ENCODE results near the gene DENND2A.

The DENND2A gene

DNA sequence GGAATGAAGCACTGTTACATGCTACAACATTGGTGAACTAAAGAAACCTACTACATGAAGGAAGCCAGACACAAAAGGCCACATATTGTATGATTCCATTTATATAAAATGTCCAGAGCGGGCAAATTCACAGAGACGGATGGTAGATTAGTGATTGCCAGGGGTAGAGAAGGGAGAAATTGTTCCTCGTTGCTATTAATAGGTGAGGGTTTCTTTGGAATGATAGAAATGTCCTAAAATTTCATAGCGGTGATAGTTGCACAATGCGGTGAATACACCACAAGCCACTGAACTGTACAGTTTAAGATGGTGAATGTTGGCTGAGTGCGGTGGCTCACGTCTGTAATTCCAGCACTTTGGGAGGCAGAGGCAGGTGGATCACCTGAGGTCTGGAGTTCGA, 29.0 kb downstream of the DENND2A start:
- DNase-seq: no peak

DNA sequence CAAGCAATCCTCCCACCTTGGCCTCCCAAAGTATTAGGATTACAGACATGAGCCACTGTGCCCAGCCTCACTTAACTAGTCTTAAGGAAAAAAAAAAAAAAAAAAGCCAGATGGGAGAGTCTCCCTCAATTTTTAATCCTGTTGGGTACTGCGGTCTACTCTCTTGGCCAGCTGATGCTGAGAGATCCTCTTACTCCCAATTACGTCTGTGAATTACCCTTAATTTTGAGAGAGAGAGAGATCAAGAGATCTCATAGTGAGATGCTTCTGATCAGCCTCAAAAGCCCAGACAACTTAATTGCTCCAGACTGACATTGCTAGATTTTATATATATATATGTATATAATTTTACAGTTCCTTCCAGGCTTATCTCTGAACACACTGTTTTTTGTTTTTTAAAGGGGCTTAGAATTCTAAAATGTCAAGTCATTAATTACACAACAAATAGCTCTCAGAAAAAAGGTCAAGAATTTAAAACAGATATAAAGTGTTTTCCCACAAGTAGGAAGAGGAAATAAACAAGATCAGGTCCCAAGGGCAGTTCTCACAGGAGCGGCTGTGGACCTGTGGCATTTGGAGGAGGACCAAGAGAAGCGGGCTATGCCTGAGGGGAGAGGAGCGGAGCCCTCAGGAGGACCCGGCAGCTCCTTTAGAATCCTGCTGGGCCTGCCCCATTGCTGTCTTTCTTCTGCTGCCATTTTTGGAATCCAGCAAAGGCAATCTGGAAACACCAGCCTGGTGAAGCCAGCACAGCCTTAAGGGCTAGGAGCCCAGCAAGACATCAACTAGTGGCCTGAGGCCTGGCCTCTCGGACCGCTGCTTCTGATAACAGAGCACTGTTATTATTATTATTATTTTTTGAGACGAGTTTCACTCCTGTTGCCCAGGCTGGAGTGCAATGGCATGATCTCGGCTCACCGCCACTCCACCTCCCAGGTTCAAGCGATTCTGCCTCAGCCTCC, 30.1 kb downstream of the DENND2A start:
- no peak for DNase-seq

DNA sequence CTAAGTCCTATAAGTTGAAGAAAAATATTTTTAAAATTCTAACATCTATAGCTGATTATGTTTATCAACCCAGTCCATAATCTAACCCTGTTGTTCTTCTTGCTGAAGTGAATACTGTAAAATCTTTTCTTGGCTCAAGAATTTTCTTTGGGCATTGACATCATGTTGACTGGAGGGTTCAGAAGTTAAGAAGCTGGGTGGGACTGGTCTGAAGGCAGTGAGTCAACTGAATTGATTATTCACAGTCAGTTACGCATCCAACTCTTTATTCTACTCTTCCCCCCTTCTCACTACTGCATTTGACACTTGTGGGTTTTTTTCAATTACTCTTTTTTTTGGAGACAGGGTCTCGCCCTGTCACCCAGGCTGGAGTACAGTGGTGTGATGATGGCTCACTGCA, 31.0 kb downstream of the DENND2A start:
- DNase-seq: no peak

DNA sequence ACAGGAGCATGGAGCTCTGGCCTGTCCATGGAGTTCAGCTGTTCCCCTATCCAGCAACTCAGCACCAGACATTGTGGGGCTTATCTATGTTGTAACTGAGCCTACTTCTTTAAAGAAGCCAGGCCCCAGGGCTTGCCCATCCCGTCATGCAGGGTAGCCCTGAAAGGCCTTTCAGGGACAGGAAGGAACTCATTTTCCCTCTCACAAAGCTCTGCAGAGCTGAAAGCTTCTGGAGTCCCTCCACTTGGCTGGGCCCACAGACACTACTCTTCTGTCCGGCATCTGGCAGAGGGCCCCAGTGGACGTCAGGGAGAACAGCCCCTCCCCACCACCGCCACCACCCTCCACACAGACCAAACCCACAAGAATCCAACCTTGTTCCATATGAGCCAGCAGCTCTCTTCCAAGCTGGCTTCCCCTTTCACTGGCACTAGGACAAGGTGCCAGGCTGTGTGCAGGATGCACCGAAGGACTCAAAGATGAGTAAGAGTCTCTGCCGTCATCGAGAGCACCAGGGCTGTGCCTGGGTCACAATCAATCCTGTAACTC, 33.1 kb downstream of the DENND2A start:
- no peak for DNase-seq

DNA sequence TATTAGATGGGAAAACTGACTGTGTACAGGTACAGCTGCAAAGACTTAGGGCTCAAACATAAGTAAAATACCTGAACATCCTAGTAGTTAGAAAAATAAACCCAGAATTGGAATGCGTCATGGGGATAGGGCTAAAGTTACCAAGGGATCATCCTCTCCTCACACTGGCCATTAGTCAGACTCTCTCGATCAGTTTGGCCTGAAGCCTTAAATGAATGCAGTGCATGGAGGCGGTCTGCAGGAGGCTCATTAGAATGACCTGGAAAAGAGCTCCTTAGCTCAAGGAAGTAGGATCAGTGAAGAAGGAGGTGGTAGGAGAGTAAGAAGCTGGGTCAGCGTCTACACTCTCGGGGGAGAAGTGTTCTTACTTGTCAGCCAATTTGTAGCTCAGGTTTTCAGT, 35.3 kb downstream of the DENND2A start:
- no peak for DNase-seq

DNA sequence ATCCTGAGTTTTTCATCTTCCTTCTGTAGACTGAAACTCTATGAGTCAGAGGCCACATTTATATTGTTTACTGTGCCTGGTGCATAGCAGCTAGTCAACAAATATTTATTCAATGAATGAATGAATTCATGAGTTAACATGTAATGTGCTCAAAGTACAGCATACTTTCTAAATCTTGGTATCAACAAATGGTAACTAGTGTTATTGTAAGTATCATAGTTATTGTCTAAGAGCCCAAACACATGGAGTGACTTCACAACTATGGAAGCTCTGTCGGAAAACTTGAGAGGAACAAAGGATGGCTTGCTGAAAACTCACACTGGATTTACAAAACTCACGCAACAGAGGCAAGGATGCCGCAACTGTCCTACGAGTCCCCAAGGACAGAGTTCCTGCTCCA, 35.9 kb downstream of the DENND2A start:
- DNase-seq: no peak

DNA sequence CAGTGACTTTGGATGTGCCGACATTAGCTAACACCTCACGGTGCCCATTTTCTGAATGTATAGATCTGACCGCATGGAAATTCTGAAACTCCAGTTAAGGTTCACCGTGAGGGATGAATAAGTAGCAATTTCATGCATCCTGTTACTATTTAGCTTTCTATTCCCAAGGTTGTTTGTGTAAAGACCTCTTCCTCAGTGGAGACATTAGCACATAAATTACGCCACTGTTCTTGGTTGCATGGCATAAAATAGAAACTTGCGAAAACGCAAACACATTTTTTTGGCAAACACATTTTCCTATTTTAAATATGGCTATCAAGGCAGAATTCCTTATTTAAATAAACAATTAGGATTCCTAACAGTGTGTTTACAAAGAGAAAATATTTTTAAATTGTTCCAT, 36.5 kb downstream of the DENND2A start:
- no peak for DNase-seq

DNA sequence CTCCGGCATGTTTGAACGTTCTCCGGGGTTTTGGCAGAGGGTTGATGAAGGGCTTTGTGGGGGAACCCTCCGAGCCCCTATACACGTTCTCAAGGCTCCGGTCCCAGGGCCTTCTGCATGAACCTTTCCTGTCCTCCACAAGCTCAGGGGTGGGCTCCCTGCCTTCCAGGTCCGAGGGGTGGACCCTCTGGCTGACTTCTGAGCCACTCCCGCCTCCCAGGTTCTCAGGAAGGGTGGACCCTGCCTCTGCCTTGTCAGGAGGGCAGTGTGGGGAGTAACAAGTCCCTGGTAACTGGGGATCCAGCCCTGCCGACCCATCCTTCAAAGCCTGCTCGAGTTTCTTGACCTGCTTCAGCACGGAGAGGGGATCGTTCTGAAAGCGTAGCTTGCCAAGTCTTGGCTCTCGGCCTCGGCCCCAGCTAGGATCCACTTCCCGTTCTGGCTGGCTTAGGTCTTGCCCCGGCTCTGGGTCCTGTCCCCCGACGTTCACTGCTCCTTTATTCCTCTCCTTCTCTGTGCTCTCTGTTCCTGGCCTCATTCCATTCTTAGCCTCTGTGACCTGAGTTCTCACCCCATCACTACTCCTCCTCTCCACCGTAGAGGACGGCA, 38.9 kb downstream of the DENND2A start:
- DNase-seq: no peak

DNA sequence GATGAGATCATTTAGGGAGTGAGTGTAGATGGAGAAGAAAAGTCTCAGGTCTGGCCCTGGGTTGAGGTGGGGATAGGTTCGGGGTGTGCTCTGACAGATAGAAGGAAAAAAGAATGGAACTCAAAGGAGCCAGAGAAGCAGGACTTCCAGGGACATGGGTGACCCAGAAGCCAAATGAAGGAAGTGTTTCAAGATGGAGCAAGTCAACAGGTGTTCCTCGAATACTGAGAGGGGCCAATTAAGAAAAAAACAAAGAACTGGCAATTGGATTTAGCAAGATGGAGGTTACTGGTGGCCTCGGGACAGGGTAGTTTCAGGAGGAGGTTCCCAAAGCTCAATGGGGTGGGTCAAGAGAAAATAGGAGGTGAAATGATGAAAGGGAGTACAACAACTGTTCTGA, 40.3 kb downstream of the DENND2A start:
- DNase-seq: no peak

DNA sequence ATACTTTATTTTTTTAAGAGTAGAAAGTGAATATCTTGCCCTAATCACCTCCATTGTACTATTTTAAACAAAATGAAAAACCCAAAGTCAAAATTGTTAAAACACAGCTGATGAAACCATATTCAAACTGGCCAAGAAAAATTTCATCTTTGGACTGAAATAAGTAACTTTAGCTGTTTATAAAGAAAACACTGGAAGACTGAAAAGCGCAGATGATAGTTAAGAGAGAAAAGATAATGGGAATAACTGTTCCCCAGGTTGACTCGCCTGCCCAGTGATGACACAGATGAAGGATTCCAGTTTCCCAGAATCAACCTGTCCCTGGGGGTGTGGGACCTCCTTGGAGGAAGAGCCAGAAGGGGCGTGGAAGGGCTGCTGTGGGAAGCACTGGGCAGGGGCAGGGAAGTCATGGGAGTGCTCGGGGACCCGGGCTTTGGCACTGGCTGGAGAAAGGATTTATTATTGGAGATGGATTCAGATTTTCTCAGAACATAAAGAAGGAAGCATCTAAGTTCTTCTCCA, 43.1 kb downstream of the DENND2A start:
- no peak for DNase-seq

DNA sequence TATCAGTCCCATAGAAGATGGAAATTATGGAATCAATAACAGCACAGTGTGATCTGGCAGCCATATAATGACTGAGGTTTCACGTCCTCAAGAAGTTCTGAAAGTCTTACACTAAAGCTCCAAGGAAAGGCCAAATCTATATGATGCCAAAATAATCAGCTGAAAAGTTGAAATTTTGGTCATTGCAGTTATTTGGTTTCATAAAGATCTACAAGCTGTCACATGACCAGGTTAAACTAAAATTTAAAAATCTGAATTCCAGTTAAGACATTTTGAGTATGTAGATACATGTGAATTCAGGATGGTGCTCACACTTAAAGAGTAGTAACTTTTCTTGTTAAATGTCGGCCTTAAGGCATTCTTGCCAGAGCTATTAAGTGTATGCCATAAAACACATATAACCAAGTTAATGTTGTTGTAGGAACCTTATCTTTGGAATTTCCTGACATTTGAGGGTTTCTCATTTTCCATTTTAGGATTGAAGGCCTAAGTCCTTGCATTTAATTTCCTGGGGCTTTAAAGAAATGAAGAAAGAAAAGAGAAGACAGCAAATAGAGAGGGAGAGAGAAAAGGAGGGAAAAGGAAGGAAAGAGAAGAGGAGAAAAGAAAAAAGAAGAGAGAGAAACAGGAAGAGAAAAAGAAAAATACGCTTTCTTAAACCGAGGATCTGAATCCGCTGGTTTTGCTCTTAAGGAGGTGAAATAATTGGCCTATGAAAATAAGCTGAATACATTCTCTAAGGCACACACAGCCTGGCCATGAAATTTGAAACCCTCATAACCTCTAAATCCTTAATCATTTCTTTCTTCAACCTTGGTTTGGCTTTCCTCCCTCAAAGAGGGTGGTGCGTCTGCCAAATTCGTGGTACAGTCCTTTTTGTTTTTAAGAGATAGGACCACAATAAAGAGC, 43.8 kb downstream of the DENND2A start:
- DNase-seq: no peak

DNA sequence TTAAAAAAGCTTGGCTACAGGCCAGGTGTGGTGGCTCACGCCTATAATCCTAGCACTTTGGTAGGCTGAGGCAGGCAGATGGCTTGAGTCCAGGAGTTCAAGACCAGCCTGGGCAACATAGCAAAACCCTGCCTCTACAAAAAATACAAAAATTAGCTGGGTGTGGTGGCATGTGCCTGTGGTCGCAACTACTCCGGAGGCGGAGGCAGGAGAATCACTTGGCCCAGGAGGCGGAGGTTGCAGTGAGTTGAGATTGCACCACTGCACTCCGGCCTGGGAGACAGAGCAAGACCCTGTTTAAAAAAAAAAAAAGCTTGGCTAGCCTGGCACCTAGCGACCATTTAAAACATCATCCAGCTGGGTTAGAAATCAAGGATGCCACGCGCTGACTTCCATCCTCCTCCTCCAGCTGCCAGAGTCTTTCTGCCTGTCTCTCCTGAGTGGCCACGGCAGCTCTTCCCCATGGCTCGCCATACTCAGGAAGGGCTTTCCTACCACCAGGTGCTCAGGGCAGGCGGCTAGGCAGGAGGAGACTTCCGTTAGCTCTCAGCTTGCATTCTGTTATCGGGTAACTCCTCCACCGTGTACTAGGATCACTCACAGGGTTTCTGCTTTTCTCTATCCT, 45.0 kb downstream of the DENND2A start:
- DNase-seq: no peak

DNA sequence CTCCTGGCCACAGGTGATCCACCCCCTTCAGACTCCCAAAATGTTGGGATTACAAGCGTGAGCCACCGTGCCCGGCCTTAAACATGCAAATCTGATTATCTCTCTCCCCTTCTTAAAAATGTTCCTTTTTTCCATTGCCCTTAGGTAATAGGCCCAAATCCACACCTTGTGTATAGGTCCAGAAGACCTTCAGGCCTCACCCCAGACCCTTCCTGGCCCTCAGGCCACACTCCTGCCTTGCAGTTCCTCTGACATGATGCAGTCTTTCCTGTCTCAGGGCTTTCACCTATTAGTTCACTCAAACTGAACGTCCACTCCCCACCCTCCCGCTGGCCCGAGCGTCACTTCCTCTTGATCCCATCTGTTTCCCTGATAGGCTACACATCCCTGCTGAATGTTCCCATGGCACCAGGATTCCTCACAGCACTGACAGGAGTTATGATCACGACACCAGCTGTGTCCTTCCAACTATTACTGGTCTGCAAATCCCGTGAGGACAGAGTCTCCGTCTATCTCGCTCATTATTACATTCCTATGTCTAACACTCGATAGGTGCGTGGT, 46.4 kb downstream of the DENND2A start:
- no peak for DNase-seq

DNA sequence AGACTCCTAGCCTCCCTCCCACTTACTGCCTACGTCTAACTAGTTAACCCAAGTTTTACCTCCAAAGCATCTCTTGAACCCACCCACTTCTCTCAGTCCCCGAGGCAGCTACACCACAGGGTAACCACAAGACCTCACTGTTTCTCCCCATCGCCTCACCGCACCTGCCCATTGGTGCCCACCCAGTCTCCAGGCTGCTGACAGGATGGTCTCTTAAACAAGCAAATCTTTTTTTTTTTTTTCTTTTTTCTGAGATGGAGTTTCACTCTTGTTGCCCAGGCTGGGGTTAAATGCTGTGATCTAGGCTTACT, 47.0 kb downstream of the DENND2A start:
- no peak for DNase-seq

DNA sequence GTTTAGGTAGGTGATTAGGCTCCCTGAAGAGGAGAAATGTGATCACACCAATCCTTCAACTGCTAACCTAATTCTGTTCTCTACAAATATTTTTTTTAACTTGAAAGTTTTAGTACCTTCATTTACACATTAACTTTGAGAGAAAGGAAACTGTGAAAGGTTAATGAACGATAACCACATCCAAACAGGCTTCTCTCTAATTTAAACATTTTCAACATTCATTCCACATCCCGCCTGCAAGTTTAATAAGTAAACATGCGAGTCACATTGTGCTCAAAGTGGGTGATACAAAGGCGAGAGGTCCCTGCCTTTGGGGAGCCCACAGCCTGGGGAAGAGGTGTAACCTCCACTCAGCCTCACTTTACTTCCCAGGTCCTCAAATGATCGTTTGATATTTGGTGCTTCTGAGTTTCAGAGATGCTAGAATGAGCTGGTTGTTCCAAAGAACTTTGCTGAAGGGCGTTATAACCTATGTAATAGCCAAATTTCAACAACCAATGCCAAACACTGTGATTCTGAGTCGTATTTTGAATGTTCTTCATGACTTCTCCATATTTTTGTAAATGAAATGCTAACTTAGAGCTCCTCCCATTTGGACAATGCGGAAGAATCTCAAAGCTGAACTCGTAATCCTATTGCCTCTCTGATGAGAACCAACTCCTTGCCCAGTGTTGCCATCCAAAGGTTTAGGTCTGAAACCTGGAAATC, 47.5 kb downstream of the DENND2A start:
- no peak for DNase-seq

DNA sequence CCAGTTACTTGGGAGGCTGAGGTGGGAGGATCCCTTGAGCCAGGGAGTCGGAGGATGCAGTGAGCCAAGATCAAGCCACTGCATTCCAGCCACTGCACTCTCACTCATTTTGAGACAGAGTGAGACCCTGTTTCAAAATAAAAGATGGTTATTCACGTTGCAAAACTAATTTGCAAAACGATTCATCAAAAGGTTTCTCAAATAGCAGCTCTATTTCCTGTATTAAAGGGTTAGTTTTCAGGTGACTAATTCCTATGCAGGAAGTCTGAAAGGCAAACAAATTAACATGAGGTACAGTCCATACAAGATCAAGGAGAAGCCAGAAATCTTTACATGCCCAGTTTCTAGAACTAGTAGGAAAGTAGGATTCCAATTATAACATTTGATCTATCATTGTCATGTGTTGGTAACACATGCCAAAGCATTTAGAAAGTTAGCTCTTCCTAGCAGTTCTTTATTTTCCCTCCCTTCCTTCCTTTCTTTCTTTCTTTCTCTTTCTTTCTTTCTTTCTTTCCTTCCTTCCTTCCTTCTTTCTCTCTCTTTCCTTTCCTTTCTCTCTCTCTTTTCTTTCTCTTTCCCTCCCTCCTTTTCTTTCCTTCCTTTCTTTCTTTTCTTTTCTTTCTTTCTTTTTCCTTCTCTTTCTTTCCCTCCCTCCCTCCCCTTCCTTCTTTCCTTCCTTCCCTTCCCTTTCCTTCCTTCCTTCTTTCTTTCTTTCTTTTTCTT, 49.3 kb downstream of the DENND2A start:
- no peak for DNase-seq

DNA sequence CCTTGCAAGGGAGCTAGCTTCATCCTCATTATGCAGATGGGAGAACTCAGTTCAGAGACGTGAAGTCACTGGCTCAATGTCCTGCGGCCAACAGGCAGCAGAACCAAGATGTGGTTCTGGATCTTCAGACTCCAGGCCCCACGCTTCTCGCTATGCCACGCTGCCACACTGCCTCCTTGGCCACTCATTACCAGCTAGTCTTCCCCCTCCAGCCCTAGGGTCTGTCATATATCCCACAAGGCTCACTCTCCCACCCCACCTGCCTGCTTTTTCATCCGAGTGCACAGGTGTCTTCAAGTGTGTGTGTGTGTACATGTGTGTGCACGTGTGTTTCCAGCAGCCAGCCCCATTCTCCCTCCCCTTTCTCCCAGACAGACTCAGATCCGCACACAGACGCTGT, 53.4 kb downstream of the DENND2A start:
- DNase-seq: no peak

DNA sequence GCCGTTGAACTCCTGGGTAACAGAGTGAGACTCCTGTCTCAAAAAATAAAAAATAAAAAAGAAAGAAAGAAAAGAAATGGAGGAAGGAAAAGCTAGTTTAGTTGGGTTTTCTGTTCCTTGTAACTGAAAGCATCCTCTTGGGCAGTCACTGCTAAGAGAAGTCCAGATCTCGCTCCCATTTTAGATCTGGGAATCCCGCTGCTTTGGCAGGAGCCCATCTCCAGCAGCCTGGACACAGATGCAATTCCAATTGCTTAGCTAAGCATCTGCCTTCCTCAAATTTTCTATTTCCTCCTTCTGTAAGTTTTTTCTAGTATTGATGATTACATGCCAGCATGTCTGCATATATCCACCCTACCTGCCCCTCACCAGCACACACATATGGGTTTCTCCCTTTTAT, 54.1 kb downstream of the DENND2A start:
- no peak for DNase-seq

DNA sequence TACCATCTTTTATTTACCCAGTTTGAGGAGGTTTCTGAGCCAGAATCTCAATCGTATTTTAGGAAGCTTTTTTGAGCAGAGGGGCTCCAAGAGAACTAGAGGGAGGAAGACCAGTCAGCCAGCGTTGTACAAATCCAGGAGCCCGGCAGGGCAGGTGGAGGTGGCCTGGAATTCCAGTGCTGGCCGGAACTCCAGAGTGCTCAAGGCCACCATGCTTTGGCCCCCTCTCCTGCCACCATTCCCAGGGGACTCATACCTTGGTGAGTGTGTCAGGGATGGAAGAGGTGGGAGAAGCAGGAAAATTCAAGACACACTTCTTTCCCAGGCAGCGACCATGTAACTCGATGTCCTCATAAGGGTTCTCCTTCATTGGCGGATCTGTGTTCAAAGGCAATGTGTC, 55.3 kb downstream of the DENND2A start:
- DNase-seq: no peak

DNA sequence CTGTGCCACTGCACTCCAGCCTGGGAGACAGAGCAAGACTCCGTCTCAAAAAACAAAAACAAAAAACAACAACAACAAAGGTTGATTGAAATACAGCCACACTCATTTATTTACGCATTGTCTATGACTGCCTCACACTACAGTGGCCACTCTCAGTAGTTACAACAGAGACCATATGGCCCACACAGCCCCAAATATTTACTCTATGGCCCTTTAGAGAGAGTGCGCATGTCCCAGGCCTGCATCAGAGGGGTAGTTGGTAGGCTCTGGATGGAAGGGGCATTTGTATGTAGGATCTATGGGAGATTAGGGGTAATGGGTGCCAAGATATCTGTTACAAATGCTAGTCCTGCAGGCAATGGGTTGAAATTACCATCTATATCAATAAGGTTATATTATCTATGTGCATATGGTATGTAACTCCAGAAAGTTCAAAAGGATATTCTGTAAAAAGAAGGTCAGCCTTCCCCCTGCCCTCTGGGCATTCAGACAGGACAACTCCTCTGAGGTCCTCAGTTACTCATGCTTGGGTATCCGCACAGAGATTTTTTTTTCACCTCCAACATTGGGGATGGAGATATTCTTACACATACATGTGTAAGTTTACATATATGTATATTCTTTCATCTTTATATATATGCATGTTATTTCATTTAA, 56.3 kb downstream of the DENND2A start:
- DNase-seq: no peak
